ENCODE measurements around the gene CAMK1D. TPM values are rescaled to one million over a fixed set of nuclear protein-coding genes. Genes with fewer than 3 reads are reported as not detected.

CAMK1D gene
- total and polyA plus RNA-seq, 10 of the 15 experiments (the other 5 are each of a cell fraction or from before 2014, with no cell fraction given) = 2.1 to 35.5 (median 14.7) TPM

DNA sequence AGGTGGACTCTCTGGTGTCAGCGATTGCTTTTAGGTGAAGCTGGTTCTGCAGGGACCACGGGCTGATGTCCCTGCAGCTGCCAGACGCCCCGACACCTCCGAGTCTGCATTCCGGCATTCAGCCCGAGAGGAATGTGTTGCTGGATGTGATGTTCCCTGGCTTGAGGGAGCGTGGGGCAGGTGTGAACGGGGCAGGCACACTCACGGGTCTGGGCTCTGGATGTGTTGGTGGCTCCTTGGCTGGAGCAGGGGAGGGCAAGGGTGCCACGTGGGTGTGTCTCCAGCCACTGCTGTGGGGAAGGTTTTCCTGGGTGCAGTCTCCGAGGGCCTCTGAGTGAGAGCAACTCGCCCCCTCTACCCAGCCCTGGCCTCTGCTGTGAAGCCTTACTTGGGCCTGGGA lies 140.5 kb downstream of the CAMK1D start:
- Histone ChIP-seq H3K9ac (ENCODE audit: control insufficient read depth, insufficient read depth, low read length) (no peak overlapping the region), H3K4me2 (ENCODE audit: control insufficient read depth, insufficient read depth) (no peak overlapping the region), H3K79me2 (ENCODE audit: control insufficient read depth, insufficient read depth, low read length) (no peaks in the 10 kb centered on the region; the same call in 1 of the 2 replicates), H3K27ac (ENCODE audit: control insufficient read depth, insufficient read depth) (no peak overlapping the region), H3K4me1 (ENCODE audit: control insufficient read depth, insufficient read depth, low read length) (no peaks in the 10 kb centered on the region), H4K20me1 (ENCODE audit: control insufficient read depth, insufficient read depth) (no peaks in the 10 kb centered on the region), H3K9me3 (replicated peaks; ENCODE audit: control insufficient read depth, insufficient read depth, low read length) (no peaks in the 10 kb centered on the region), H3K27me3 (replicated peaks in 1 of 2; ENCODE audit: control insufficient read depth in 2 of 2, insufficient read depth in 2 of 2, low read length in 1 of 2) (no peaks in the 10 kb centered on the region), H3K36me3 (ENCODE audit: control insufficient read depth in 2 of 2, insufficient read depth in 2 of 2, low read length in 1 of 2) (no peaks in the 10 kb centered on the region), H2AFZ (ENCODE audit: control insufficient read depth, low read depth, low read length) (no peak overlapping the region), H3K4me3 (no peak overlapping the region)
- ATAC-seq (no peak), FAIRE-seq (no peak), DNase-seq (ENCODE audit: low read depth, low spot score) (no peak)
- ChIA-PET POLR2A (no interaction called here), CTCF (no interaction called here), SMC1A (ENCODE audit: uncharacterized antibody, unreplicated experiment) (no interaction called here), RAD21 (ENCODE audit: unreplicated experiment) (no interaction called here)
- intact Hi-C loops (cut with micrococcal nuclease; ENCODE audit: unreplicated experiment) (loop anchor here (10.0 kb wide), 2 partner anchors 135 to 165 kb away; no protein-coding TSS in a partner anchor), in situ Hi-C loops (cut with MboI) (no loop called here)
- no TSS peak for BruUV-seq (replicated peaks)
- 92% methylated on average over 13 of the region's 13 CpGs for WGBS (ENCODE audit: insufficient coverage, insufficient replicate concordance, low lambda C conversion rate, missing lambda C conversion rate)
- TF ChIP-seq ESRRA (IDR thresholded peaks at IDR 0.05; ENCODE audit: low read length) (no peak), CHD1 (IDR thresholded peaks at IDR 0.05; ENCODE audit: low read depth, low read length) (no peak), TCF7 (IDR thresholded peaks at IDR 0.05; ENCODE audit: borderline replicate concordance) (no peak), SUPT20H (IDR thresholded peaks at IDR 0.05; ENCODE audit: borderline replicate concordance, control insufficient read depth, low read depth, low read length) (no peak), EED (IDR thresholded peaks at IDR 0.05; ENCODE audit: low read depth) (no peak), SP1 (IDR thresholded peaks at IDR 0.05; ENCODE audit: low read depth, low read length) (no peak), MTA2 (IDR thresholded peaks at IDR 0.05; ENCODE audit: low read depth) (no peak), RFX5 (IDR thresholded peaks at IDR 0.05; ENCODE audit: low read depth, low read length) (no peak)
- TF ChIP-seq, protein P1, sequence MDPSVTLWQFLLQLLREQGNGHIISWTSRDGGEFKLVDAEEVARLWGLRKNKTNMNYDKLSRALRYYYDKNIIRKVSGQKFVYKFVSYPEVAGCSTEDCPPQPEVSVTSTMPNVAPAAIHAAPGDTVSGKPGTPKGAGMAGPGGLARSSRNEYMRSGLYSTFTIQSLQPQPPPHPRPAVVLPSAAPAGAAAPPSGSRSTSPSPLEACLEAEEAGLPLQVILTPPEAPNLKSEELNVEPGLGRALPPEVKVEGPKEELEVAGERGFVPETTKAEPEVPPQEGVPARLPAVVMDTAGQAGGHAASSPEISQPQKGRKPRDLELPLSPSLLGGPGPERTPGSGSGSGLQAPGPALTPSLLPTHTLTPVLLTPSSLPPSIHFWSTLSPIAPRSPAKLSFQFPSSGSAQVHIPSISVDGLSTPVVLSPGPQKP (IDR thresholded peaks at IDR 0.05; ENCODE audit: low read depth, low read length) = no peak
- TF ChIP-seq, protein P2, sequence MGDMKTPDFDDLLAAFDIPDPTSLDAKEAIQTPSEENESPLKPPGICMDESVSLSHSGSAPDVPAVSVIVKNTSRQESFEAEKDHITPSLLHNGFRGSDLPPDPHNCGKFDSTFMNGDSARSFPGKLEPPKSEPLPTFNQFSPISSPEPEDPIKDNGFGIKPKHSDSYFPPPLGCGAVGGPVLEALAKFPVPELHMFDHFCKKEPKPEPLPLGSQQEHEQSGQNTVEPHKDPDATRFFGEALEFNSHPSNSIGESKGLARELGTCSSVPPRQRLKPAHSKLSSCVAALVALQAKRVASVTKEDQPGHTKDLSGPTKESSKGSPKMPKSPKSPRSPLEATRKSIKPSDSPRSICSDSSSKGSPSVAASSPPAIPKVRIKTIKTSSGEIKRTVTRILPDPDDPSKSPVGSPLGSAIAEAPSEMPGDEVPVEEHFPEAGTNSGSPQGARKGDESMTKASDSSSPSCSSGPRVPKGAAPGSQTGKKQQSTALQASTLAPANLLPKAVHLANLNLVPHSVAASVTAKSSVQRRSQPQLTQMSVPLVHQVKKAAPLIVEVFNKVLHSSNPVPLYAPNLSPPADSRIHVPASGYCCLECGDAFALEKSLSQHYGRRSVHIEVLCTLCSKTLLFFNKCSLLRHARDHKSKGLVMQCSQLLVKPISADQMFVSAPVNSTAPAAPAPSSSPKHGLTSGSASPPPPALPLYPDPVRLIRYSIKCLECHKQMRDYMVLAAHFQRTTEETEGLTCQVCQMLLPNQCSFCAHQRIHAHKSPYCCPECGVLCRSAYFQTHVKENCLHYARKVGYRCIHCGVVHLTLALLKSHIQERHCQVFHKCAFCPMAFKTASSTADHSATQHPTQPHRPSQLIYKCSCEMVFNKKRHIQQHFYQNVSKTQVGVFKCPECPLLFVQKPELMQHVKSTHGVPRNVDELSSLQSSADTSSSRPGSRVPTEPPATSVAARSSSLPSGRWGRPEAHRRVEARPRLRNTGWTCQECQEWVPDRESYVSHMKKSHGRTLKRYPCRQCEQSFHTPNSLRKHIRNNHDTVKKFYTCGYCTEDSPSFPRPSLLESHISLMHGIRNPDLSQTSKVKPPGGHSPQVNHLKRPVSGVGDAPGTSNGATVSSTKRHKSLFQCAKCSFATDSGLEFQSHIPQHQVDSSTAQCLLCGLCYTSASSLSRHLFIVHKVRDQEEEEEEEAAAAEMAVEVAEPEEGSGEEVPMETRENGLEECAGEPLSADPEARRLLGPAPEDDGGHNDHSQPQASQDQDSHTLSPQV (IDR thresholded peaks at IDR 0.05) = no peak
- TF ChIP-seq, protein P3, sequence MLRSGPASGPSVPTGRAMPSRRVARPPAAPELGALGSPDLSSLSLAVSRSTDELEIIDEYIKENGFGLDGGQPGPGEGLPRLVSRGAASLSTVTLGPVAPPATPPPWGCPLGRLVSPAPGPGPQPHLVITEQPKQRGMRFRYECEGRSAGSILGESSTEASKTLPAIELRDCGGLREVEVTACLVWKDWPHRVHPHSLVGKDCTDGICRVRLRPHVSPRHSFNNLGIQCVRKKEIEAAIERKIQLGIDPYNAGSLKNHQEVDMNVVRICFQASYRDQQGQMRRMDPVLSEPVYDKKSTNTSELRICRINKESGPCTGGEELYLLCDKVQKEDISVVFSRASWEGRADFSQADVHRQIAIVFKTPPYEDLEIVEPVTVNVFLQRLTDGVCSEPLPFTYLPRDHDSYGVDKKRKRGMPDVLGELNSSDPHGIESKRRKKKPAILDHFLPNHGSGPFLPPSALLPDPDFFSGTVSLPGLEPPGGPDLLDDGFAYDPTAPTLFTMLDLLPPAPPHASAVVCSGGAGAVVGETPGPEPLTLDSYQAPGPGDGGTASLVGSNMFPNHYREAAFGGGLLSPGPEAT (IDR thresholded peaks at IDR 0.05; ENCODE audit: low read depth) = no peak
- TF ChIP-seq, protein P4, sequence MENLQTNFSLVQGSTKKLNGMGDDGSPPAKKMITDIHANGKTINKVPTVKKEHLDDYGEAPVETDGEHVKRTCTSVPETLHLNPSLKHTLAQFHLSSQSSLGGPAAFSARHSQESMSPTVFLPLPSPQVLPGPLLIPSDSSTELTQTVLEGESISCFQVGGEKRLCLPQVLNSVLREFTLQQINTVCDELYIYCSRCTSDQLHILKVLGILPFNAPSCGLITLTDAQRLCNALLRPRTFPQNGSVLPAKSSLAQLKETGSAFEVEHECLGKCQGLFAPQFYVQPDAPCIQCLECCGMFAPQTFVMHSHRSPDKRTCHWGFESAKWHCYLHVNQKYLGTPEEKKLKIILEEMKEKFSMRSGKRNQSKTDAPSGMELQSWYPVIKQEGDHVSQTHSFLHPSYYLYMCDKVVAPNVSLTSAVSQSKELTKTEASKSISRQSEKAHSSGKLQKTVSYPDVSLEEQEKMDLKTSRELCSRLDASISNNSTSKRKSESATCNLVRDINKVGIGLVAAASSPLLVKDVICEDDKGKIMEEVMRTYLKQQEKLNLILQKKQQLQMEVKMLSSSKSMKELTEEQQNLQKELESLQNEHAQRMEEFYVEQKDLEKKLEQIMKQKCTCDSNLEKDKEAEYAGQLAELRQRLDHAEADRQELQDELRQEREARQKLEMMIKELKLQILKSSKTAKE (IDR thresholded peaks at IDR 0.05; ENCODE audit: low read depth, poor library complexity, severe bottlenecking) = no peak
- TF ChIP-seq, protein P5, sequence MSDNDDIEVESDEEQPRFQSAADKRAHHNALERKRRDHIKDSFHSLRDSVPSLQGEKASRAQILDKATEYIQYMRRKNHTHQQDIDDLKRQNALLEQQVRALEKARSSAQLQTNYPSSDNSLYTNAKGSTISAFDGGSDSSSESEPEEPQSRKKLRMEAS (IDR thresholded peaks at IDR 0.05; ENCODE audit: low read depth, low read length) = no peak

Data from GM12878 (cell line).